Hippocampal formation (tissue), 2 donors: ENCODE data around the gene NAA60.
"Not testable (repeated sequence)": the region's sequence is repeated elsewhere in the genome, so short reads cannot be mapped to it uniquely, and the experiment has no call there.

Experiments used
- DNase-seq, 2 donors: peaks; one replicate each; lab custom pipeline; 2025; lab: John Stamatoyannopoulos, UW

Gene NAA60

GRCh38 chr16:3482659-3483241 lies 39.3 kb downstream of the NAA60 start:
- DNase-seq = no peak

GRCh38 chr16:3484318-3485096 lies 41.0 kb downstream of the NAA60 start:
- peak; percentile 12 to 19 for DNase-seq

GRCh38 chr16:3485097-3485745 lies 41.7 kb downstream of the NAA60 start:
- DNase-seq = no peak

DNA sequence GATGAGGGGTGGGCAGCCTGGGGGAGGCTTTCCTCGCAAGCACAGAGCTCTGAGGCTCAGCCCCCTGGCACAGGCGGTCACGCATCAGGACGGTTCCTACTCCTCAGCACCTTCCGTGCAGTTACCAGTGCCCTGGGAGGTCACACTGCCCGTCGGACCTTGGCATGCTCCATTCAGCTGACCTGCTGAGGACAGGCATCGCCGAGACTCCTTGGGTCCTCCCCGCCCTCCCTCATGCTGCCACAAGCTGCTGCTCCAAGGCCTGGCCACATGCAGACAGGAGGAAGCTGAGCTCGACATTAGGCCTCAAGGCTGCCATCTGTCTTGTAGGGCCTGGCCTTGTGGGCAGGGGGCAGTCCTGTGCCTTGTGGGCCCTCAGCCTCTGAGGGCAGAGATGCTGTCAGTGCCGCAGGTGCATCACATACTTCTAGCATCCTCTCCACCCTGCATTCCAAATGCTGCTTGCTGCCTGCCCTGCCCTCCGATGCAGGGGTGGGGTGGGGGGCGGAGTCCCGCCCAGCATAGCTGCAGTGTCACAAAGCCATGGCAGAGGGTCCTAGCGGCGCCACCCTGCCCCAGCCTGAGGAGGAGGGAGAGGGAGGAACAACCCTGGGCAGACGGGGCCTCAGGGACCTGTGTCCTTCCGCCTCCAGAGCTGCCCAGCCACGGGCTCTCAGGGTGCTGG lies 42.5 kb downstream of the NAA60 start:
- DNase-seq = no peak

DNA sequence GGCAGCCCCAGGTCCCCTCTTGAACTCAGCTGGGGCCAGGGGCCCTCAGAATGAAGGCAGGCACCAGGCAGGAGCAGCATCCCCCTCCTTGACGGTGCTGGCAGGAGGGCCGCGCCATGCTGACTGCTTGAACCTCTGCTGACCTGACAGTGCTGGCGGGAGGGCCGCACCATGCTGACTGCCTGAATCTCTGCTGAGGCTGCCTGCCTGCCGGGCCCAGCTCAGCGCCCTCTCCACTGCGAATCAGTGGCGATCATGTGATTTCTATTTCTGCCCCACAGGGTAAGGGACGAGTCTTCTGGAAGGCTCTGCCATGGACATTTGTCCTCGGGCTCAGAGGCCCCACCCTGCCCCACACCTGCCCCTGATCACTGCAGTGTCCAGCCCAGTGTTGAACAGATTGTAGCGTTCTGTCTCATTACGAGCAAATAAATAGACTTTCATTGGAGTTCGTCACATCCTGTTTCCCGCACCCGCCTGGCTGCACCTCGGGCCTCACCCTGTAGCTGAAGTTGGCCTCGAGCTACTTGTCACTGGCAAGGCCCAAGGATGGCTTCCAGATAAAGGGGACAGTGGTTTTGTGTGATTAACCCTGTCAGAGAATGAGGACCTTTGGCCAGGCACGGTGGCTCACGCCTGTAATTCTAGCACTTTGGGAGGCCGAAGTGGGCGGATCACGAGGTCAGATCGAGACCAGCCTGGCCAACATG lies 43.2 kb downstream of the NAA60 start:
- no peak for DNase-seq

GRCh38 chr16:3487521-3488410 lies 44.3 kb downstream of the NAA60 start:
- DNase-seq = no peak

- DNase-seq = no peak
These were observed 45.3 kb downstream of the NAA60 start for GRCh38 chr16:3488801-3489200.

- no peak for DNase-seq
These were observed 47.6 kb downstream of the NAA60 start for GRCh38 chr16:3490911-3491629.

- DNase-seq = no peak
These were observed 48.9 kb downstream of the NAA60 start for GRCh38 chr16:3492356-3492755.

DNA sequence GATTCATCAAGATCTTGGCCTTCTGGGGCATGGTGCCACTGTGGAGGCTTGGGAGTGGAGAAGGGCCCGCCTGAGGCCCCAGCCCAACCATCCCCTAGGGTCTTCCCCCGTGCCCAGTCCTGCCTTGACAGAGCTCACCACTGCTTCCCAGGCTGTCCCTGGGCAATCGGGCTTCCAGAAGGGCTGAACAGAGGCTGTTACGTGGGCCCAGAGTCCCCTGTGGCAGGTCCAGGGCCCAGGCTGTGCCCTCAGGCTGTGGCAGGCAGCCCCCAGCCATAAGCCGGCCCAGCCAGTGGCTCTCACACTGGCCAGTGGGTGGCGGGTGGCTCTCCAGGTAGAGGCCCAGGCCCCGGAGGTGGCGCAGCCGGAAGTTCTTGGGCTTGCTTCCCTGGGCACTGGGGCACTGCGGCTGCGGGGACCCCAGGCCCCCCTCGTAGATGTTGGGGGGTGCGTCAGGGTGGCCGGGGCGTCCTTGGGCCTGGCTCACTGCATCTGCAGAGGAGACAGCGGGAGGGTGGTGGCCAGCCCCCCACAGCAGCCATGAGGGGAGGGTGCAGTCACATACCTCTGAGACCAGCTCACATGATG lies 51.0 kb downstream of the NAA60 start:
- DNase-seq = no peak

DNA sequence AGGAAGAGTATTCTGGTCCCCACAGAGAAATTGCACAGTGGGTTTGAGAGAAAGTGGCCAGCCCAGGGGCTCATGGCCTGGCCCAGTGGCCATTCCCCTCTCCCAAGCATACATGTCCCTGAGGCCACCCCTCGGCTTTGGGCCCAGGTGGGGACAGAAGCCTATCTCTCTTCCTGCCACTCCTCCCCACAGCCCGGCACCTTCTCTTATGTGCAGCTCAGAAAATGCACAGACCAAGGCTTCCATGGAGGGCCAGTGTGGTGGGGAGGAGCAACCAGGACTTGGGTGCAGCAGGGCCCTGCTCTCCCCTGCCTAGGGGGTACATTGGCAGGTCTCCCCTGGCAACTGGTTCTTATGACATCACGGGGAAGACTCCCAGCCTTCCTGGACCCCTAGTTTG lies 51.7 kb downstream of the NAA60 start, which contains the start of gene C16orf90:
TSS of gene C16orf90 (minus strand) at position 314 of the 400 bp plus-strand sequence. CDS start at position 246, 68 bp downstream.
- no peak for DNase-seq

GRCh38 chr16:3496386-3496785 lies 52.9 kb downstream of the NAA60 start:
- no peak for DNase-seq

GRCh38 chr16:3497771-3498170 lies 54.3 kb downstream of the NAA60 start:
- no peak for DNase-seq

DNA sequence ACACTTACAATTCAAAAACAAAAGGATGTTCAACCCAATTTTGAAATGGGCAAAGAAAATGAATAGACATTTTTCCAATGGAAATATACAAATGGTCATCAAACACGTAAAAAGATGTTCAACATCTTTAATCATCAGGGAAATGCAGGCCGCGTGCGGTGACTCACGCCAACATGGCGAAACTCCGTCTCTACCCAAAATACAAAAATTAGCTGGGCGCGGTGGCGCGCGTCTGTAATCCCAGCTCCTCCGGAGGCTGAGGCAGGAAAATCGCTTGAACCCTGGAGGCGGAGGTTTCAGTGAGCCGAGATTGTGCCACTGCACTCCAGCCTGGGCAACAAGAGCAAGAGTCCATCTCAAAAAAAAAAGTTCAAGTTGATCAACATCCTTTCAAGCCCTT lies 55.5 kb downstream of the NAA60 start:
- no peak for DNase-seq

DNA sequence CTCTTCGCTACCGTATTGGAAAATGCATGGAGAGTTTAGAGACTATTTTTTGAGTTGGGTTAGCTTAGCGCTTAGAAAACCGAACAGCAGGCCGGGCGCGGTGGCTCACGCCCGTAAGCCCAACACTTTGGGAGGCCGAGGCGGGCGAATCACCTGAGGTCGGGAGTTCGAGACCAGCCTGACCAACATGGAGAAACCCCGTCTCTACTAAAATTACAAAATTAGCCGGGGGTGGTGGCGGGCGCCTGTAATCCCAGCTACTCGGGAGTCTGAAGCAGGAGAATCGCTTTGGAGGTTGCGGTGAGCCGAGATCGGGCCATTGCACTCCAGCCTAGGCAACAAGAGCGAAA lies 57.9 kb downstream of the NAA60 start:
- DNase-seq = not testable (repeated sequence)

DNA sequence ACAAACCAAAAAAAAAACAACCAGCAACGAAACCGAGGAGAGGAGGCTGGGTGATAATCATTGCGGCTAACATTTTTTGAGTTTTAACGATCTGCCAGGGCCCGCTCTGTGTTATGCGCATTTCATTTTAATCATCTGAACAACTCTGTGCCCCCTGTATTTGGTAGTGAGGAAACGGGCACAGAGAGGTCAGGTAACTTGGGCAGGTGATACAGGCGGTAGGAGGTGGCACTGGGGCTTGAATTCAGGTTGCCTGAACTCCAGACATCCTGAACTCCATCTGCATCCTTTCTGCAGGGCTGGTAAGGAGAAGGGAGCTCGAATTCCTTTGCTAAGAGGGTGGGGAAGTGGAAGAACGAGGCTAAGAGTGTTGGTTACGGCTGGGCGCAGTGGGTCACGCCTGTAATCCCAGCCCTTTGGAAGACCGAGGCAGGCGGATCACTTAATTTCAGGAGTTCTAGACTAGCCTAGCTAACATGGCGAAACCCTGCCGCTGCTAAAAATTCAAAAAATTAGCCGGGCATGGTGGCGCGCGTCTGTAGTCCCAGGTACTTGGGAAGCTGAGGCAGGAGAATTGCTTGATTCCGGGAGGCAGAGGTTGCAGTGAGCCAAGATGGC lies 58.4 kb downstream of the NAA60 start:
- DNase-seq = no peak

- DNase-seq = no peak
These were observed 60.0 kb downstream of the NAA60 start for GRCh38 chr16:3503523-3503922.

DNA sequence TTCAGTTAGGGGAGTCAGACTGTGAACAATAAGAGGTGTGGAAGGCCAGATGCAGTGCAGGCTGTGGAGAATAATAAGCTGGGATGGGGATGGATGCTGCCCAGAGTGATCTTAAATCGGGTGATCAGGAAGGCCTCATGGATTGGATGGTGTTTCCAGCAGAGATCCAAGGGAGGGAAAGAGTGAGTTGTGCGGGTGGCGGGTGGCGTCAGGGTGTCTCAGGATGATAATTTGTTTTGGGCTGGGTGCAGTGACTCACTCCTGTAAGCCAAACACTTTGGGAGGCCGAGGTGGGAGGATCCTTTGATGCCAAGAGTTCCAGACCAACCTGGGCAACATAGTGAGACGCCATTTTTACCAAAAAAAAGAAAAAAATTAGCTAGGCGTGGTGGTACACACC lies 65.3 kb downstream of the NAA60 start:
- DNase-seq = no peak

GRCh38 chr16:3509470-3509928 lies 66.0 kb downstream of the NAA60 start:
- no peak for DNase-seq
